Parietal lobe (tissue), 1 donor: Measurements from ENCODE around the gene OSBPL10. TPM values are rescaled to one million over a fixed set of nuclear protein-coding genes. Genes with fewer than 3 reads are reported as not detected.

ENCODE experiments used
- total RNA-seq: library from RNA; depleted of rRNA; stranded (reverse); fragments of >200 nt; gene quantifications from one replicate; pipeline ENCODE4 v1.2.3, GENCODE V29; 2014

OSBPL10 gene
- total RNA-seq, result 41.6 TPM

GRCh38 chr3:31981206-31982181 is at the start of gene OSBPL10, which contains the start of gene ZNF860:
Gene OSBPL10, minus strand, starts transcription at chr3:31981262. Its CDS starts 83 bp downstream, at chr3:31981179.
Gene ZNF860, plus strand, starts transcription at chr3:31981750. Its CDS starts 7,330 bp downstream, at chr3:31989080.

Other genes with a start within 250 kb of the OSBPL10 start
- 5.3 TPM for gene ZNF860, start 488 bp upstream of the OSBPL10 start, total RNA-seq
- 74.2 TPM for gene GPD1L, start 125.4 kb upstream of the OSBPL10 start, total RNA-seq